Measurements from ENCODE around the gene UPK2.

GRCh38 chr11:118933486-118933885, 22.6 kb upstream of the UPK2 start:
- TF ChIP-seq RAD21 (conservative IDR thresholded peaks at IDR 0.05) (no peak), REST (IDR thresholded peaks at IDR 0.05; ENCODE audit: borderline replicate concordance) (no peak), POLR2AphosphoS5 (IDR thresholded peaks at IDR 0.05) (no peak), EZH2 (IDR thresholded peaks at IDR 0.05; ENCODE audit: borderline replicate concordance, insufficient read depth, low read length, poor library complexity, severe bottlenecking) (no peak), MXI1 (conservative IDR thresholded peaks at IDR 0.05; ENCODE audit: poor library complexity, severe bottlenecking) (no peak)
- TF ChIP-seq, protein P1, sequence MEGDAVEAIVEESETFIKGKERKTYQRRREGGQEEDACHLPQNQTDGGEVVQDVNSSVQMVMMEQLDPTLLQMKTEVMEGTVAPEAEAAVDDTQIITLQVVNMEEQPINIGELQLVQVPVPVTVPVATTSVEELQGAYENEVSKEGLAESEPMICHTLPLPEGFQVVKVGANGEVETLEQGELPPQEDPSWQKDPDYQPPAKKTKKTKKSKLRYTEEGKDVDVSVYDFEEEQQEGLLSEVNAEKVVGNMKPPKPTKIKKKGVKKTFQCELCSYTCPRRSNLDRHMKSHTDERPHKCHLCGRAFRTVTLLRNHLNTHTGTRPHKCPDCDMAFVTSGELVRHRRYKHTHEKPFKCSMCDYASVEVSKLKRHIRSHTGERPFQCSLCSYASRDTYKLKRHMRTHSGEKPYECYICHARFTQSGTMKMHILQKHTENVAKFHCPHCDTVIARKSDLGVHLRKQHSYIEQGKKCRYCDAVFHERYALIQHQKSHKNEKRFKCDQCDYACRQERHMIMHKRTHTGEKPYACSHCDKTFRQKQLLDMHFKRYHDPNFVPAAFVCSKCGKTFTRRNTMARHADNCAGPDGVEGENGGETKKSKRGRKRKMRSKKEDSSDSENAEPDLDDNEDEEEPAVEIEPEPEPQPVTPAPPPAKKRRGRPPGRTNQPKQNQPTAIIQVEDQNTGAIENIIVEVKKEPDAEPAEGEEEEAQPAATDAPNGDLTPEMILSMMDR (IDR thresholded peaks at IDR 0.05; ENCODE audit: poor library complexity, severe bottlenecking) = no peak

Measured in neural cell (in vitro differentiated cells).